ENCODE results near the gene HOXB5.
A peak's percentile ranks its signal among the peaks of the same experiment; 100 is the strongest.

Gene HOXB5

DNA sequence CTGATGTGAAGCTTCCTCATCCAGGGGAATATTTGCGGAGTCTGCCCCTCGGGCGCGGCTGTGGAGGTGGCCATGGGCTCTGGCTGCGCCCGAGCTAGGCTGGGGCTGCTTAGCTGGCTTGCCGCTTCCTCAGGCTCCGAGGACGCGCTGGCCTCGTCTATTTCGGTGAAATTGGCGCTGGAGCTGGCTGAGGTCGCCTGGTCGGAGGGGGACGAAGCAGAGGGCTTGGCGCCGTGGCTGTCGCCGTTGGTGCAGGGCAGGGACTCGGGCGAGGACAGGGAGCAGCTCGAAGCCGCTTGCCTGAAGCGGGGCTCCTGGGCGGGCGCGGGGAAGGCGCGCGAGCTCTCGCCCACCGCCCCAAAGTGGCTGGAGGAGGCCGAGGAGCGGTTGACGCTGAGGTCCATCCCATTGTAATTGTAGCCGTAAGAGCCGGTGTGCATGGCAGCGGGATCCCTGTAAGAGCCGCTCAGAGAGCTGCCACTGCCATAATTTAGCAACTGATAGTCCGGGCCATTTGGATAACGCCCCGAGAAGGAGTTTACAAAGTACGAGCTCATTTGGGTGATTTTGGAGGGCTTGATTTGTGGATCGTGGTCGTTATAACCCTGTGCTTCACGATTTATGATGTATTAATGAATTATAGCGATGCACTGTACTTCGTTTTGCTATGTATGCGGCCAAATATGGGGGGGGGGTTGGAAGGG, at the start of gene HOXB5:
Gene HOXB5, minus strand, starts transcription at position 654 of the 704 bp plus-strand sequence. Its CDS starts 97 bp downstream, at position 557.
- Mint-ChIP-seq H3K9me3 (no peaks in the 10 kb centered on the region), H3K27ac (no peak within 1 kb of the TSS), H3K36me3 (ENCODE audit: low read depth) (peaks cover 2% of the 10 kb centered on the region), H3K4me3 (peak within 1 kb of the TSS; percentile 83), H3K4me1 (ENCODE audit: low read depth) (peaks cover 44% of the 10 kb centered on the region), H3K27me3 (ENCODE audit: low read depth) (peaks cover 89% of the 10 kb centered on the region)
- no peak for DNase-seq (ENCODE audit: low spot score)

- Mint-ChIP-seq H3K9me3 (no peaks in the 10 kb centered on the region), H3K36me3 (ENCODE audit: low read depth) (no peaks in the 10 kb centered on the region)
Measured at GRCh38 chr17:48642843-48643696, 49.5 kb upstream of the HOXB5 start.

DNA sequence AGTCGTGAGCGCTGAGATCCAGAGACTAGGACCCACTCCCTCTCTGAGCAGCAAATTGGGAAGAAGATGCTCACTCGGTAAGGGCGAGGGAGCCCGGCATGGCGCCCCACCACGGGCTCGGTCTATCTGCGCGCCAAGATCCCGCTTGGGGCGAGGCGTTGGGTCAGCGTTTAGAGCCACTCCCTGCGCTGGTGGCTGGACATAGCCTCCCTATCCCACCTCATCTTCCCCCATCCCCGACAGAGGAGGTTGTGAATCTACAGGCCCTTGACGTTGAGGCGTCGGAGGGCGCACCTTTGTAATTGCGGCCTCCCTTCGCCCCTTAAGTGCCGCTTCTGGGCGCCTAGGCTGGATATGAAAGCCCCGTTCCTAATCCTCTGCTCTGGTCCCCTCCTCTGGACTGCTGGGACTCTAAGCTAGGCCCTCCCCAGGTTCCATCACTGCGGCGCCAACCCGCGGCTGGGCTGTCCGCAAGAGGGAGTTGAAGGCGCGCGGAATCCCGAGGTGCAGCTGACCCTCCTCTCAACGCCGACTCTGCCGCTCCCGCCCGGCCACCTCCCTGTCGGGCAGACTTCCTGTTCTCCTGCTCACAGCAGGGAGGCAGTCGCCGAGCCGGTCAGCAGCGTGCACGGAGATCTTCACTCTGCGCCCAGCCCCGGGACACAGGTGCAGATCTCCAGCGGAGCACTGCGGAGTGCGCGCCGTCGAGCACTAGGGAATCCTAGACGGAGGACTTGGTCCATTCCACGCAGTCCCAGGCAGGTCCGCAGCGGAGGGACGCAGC, 48.7 kb upstream of the HOXB5 start:
- peaks cover 94% of the 10 kb centered on the region for H3K27me3 Mint-ChIP-seq (ENCODE audit: low read depth)
- no peaks in the 10 kb centered on the region for H3K9me3 Mint-ChIP-seq
- H3K4me1 Mint-ChIP-seq (ENCODE audit: low read depth): peaks cover 6% of the 10 kb centered on the region
- no peak overlapping the region for H3K4me3 Mint-ChIP-seq
- no peak overlapping the region for H3K27ac Mint-ChIP-seq
- no peak for DNase-seq (ENCODE audit: low spot score)
- H3K36me3 Mint-ChIP-seq (ENCODE audit: low read depth): no peaks in the 10 kb centered on the region

More at GRCh38 chr17:48642843-48643696, 49.5 kb upstream of the HOXB5 start:
- H3K27me3 Mint-ChIP-seq (ENCODE audit: low read depth): peaks cover 93% of the 10 kb centered on the region
- H3K27ac Mint-ChIP-seq: no peak overlapping the region
- H3K4me1 Mint-ChIP-seq (ENCODE audit: low read depth): peaks cover 6% of the 10 kb centered on the region
- no peak overlapping the region for H3K4me3 Mint-ChIP-seq
- no peak for DNase-seq (ENCODE audit: low spot score)

DNA sequence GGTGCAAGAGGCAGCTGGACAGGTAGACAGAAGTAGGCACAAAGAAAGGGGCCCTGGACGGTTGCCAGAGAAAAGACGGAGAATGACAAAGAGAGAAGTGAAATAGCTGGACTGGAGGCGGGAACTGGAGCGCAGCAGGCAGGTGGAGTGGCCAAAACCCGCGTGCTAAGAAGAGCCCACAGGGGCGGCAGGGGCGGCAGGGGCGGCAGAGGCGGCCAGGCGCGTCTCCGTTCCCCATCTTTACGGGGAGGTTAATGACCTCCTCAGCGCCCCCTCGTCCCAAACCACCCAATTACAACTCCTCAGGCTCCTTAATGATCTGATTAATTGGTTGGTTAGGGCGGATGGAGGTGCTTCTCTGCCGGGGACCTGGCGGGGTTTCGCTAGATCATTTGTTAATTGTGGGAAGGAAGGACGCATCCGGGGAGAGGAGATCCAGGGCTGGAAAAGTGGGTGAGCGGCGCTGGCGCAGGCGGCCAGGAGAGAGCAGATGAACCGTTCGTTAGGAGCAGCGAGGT, 48.0 kb upstream of the HOXB5 start:
- peaks cover 7% of the 10 kb centered on the region for H3K4me1 Mint-ChIP-seq (ENCODE audit: low read depth)
- no peak for DNase-seq (ENCODE audit: low spot score)
- peaks cover 96% of the 10 kb centered on the region for H3K27me3 Mint-ChIP-seq (ENCODE audit: low read depth)
- H3K9me3 Mint-ChIP-seq: no peaks in the 10 kb centered on the region
- H3K36me3 Mint-ChIP-seq (ENCODE audit: low read depth): no peaks in the 10 kb centered on the region
- H3K27ac Mint-ChIP-seq: peak overlapping the region; percentile 16
- no peak overlapping the region for H3K4me3 Mint-ChIP-seq

GRCh38 chr17:48640858-48641180, 47.2 kb upstream of the HOXB5 start:
- H3K9me3 Mint-ChIP-seq: no peaks in the 10 kb centered on the region
- no peaks in the 10 kb centered on the region for H3K36me3 Mint-ChIP-seq (ENCODE audit: low read depth)
- H3K4me1 Mint-ChIP-seq (ENCODE audit: low read depth): peaks cover 7% of the 10 kb centered on the region
- DNase-seq (ENCODE audit: low spot score): no peak
- peaks cover 98% of the 10 kb centered on the region for H3K27me3 Mint-ChIP-seq (ENCODE audit: low read depth)
- no peak overlapping the region for H3K4me3 Mint-ChIP-seq
- no peak overlapping the region for H3K27ac Mint-ChIP-seq

GRCh38 chr17:48639982-48640857, 46.6 kb upstream of the HOXB5 start:
- no peak overlapping the region for H3K4me3 Mint-ChIP-seq
- H3K27me3 Mint-ChIP-seq (ENCODE audit: low read depth): peaks cover 98% of the 10 kb centered on the region
- H3K4me1 Mint-ChIP-seq (ENCODE audit: low read depth): peaks cover 7% of the 10 kb centered on the region
- DNase-seq (ENCODE audit: low spot score): no peak
- no peaks in the 10 kb centered on the region for H3K9me3 Mint-ChIP-seq
- no peaks in the 10 kb centered on the region for H3K36me3 Mint-ChIP-seq (ENCODE audit: low read depth)
- H3K27ac Mint-ChIP-seq: no peak overlapping the region

DNA sequence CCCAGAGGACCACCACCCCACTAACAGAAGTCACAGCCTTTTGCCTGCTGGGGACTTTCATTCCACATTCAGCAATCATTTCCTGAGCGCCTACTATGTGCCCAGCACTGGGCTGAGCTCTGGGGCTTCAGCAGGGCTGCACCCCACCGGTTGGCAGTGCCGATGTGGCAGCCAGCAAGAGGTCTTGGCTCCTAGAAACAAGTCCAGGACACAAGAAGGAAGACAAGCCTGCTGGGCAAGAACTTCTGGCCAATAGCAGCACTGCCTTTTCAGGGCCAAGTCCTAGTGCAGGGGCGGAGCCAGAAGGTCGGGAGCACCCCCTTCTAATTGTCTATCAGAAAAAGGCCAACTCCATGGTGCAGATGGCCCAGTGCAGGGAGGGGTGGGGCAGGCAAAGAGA, 45.6 kb upstream of the HOXB5 start:
- no peaks in the 10 kb centered on the region for H3K9me3 Mint-ChIP-seq
- H3K36me3 Mint-ChIP-seq (ENCODE audit: low read depth): no peaks in the 10 kb centered on the region
- DNase-seq (ENCODE audit: low spot score): no peak
- peaks cover 98% of the 10 kb centered on the region for H3K27me3 Mint-ChIP-seq (ENCODE audit: low read depth)
- no peak overlapping the region for H3K4me3 Mint-ChIP-seq
- peaks cover 7% of the 10 kb centered on the region for H3K4me1 Mint-ChIP-seq (ENCODE audit: low read depth)
- no peak overlapping the region for H3K27ac Mint-ChIP-seq

- H3K4me1 Mint-ChIP-seq (ENCODE audit: low read depth): peaks cover 7% of the 10 kb centered on the region
- no peak for DNase-seq (ENCODE audit: low spot score)
Measured at GRCh38 chr17:48637323-48638260, 44.0 kb upstream of the HOXB5 start.

DNA sequence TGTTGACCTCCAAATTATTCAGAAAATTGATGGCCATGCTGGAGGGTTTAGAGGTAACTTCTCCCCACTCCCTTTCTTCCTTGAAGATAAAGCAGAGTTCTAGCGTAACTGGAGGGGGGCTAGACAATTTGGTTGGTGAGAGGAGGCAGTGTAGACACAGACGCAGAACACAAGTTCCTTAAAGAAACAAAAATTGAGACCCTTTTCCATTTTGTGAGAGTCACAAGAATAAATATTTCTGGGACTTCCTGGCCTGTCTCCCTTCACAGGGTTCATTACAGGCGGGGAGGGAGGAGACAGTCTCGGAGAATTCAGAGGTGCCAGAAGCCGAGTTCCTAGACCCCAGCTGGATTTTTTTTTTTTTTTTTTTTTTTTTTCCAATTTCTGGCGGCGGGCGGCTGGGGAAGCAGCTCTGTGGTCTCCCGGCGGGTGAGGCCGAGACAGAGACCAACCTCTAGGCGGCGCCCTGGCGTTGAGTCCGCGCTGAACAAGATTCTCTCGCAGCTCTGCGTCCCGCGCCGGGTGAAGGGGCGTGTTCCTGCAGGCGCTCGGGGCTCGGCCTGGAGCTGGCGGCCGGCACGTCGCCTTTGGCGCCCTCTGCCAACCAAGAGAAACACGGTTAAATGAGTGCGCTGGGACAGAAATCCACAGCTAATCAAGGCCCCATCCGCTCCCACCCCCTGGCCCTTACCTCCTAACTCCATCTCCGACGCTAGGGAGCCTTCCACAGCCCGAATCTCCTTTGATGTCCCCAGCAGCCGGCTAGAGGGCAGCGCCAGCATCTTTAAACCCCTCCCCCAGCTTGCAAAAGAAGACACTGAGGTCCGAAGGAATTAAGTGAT, 42.8 kb upstream of the HOXB5 start:
- peaks cover 96% of the 10 kb centered on the region for H3K27me3 Mint-ChIP-seq (ENCODE audit: low read depth)
- no peaks in the 10 kb centered on the region for H3K9me3 Mint-ChIP-seq
- H3K4me1 Mint-ChIP-seq (ENCODE audit: low read depth): peaks cover 4% of the 10 kb centered on the region
- H3K27ac Mint-ChIP-seq: no peak overlapping the region
- DNase-seq (ENCODE audit: low spot score): peak; percentile 67
- no peaks in the 10 kb centered on the region for H3K36me3 Mint-ChIP-seq (ENCODE audit: low read depth)
- no peak overlapping the region for H3K4me3 Mint-ChIP-seq

More at GRCh38 chr17:48637323-48638260, 44.0 kb upstream of the HOXB5 start:
- Mint-ChIP-seq H3K27ac (no peak overlapping the region), H3K9me3 (no peaks in the 10 kb centered on the region), H3K27me3 (ENCODE audit: low read depth) (peaks cover 96% of the 10 kb centered on the region), H3K36me3 (ENCODE audit: low read depth) (no peaks in the 10 kb centered on the region), H3K4me3 (no peak overlapping the region)

GRCh38 chr17:48634493-48635208, 41.1 kb upstream of the HOXB5 start:
- H3K27ac Mint-ChIP-seq: no peak overlapping the region
- no peaks in the 10 kb centered on the region for H3K36me3 Mint-ChIP-seq (ENCODE audit: low read depth)
- H3K4me3 Mint-ChIP-seq: peak overlapping the region; percentile 24
- H3K4me1 Mint-ChIP-seq (ENCODE audit: low read depth): peaks cover 3% of the 10 kb centered on the region
- H3K9me3 Mint-ChIP-seq: no peaks in the 10 kb centered on the region
- peaks cover 95% of the 10 kb centered on the region for H3K27me3 Mint-ChIP-seq (ENCODE audit: low read depth)
- DNase-seq (ENCODE audit: low spot score): no peak

DNA sequence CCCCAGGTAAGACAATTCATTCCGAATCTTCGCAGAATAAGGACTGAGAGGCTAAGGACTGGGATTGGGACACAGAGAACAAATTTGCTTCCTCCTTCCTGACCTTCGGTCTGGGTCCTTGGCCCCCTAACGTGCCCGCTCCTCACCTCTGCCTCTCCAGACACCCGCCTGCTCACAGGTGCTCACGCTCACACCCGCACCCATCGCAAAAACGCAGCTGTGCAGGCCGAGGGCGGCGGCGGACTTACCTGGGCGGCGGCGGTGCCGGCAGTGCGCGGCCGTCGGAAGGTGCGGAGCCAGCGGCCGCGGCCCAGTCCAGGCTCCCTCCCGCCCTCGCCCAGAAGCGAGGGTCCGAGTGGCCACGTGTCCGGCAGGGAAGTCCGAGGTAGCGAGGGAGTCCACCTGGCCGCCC, 39.7 kb upstream of the HOXB5 start:
- DNase-seq (ENCODE audit: low spot score): no peak
- H3K4me1 Mint-ChIP-seq (ENCODE audit: low read depth): peaks cover 3% of the 10 kb centered on the region
- H3K27me3 Mint-ChIP-seq (ENCODE audit: low read depth): peaks cover 97% of the 10 kb centered on the region
- H3K4me3 Mint-ChIP-seq: no peak overlapping the region
- no peaks in the 10 kb centered on the region for H3K36me3 Mint-ChIP-seq (ENCODE audit: low read depth)
- no peak overlapping the region for H3K27ac Mint-ChIP-seq
- no peaks in the 10 kb centered on the region for H3K9me3 Mint-ChIP-seq

Measured in T-helper 2 cell treated with Interferon-gamma antibody and Interleukin-4, amounts not matched to agents 5 μg/mL and 100 μg/mL, for 36 hours (primary cell).